Suppressor macrophage treated with lipopolysaccharide for 4 hours (primary cell): ENCODE results near the gene CGB8.
"Not testable (repeated sequence)": the region's sequence is repeated elsewhere in the genome, so short reads cannot be mapped to it uniquely, and the experiment has no call there.

Experiments
- DNase-seq: peaks from one replicate; pipeline ENCODE4 v3.0.0-alpha.2; 2020

Gene CGB8

GRCh38 chr19:49049011-49049410 is at the start of gene CGB8:
Gene CGB8 (minus strand): TSS chr19:49049111. CDS start chr19:49048739, 372 bp downstream.
- not testable (repeated sequence) for DNase-seq

- DNase-seq: peak; percentile 79
Measured at GRCh38 chr19:49097453-49098288, 48.8 kb upstream of the CGB8 start.

GRCh38 chr19:49094505-49095482 is 45.9 kb upstream of the CGB8 start:
- DNase-seq: no peak

- no peak for DNase-seq
Measured at GRCh38 chr19:49092686-49093085, 43.8 kb upstream of the CGB8 start.

- DNase-seq: no peak
Measured at GRCh38 chr19:49091391-49092038, 42.6 kb upstream of the CGB8 start.

- DNase-seq: no peak
Measured at GRCh38 chr19:49086296-49086695, 37.4 kb upstream of the CGB8 start.

GRCh38 chr19:49085868-49086232 is 36.9 kb upstream of the CGB8 start:
- no peak for DNase-seq

- peak; percentile 100 for DNase-seq
Measured at GRCh38 chr19:49085020-49085867, 36.3 kb upstream of the CGB8 start, which contains the start of gene SNRNP70. Gene SNRNP70 (plus strand): TSS chr19:49085451. CDS start chr19:49086415, 964 bp downstream.

GRCh38 chr19:49084206-49085019 is 35.5 kb upstream of the CGB8 start:
- no peak for DNase-seq

- DNase-seq: no peak
Measured at GRCh38 chr19:49081273-49081672, 32.4 kb upstream of the CGB8 start.

- no peak for DNase-seq
Measured at GRCh38 chr19:49080392-49080791, 31.5 kb upstream of the CGB8 start.

GRCh38 chr19:49074869-49075268 is 26.0 kb upstream of the CGB8 start:
- DNase-seq: peak; percentile 33

GRCh38 chr19:49073514-49074378 is 24.8 kb upstream of the CGB8 start:
- no peak for DNase-seq

- no peak for DNase-seq
Measured at GRCh38 chr19:49071860-49072547, 23.1 kb upstream of the CGB8 start.

- DNase-seq: no peak
Measured at GRCh38 chr19:49070416-49070815, 21.5 kb upstream of the CGB8 start.

- DNase-seq: no peak
Measured at GRCh38 chr19:49069026-49069425, 20.1 kb upstream of the CGB8 start.

GRCh38 chr19:49067554-49067953 is 18.6 kb upstream of the CGB8 start:
- no peak for DNase-seq

- no peak for DNase-seq
Measured at GRCh38 chr19:49065905-49066512, 17.1 kb upstream of the CGB8 start.
